Measurements from ENCODE around the gene BRDT.

DNA sequence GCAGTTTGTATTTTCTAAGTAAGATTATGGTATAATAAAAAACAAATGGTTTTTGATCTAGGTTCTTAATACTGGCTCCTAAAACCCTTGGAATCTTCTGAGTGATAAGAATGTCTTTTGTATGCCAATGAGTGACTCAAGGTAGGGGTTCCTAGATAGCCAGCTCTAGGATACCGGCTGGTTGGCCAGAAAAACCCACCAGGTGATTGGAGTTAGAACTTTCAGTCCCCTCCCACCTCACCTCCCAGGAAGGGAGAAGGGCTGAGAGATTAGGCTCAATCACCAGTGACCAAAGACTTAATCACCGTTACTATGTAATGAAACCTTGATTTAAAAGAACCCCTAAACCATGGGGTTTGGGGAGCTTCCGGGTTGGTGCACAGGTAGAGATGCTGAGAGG, 8.7 kb upstream of the BRDT start:
- no peak for TF ChIP-seq ASH2L (IDR thresholded peaks at IDR 0.05; ENCODE audit: insufficient read length, low read depth, low read length)
- no peak for TF ChIP-seq ZBTB33 (CRISPR knock-in tag; IDR thresholded peaks at IDR 0.05)
- TF ChIP-seq PHF20 (CRISPR knock-in tag; IDR thresholded peaks at IDR 0.05): no peak
- TF ChIP-seq MXD1 (CRISPR knock-in tag; IDR thresholded peaks at IDR 0.05): no peak
- TF ChIP-seq ZSCAN30 (CRISPR knock-in tag; IDR thresholded peaks at IDR 0.05): no peak
- TF ChIP-seq ZNF609 (CRISPR knock-in tag; IDR thresholded peaks at IDR 0.05; ENCODE audit: borderline replicate concordance): no peak
- TF ChIP-seq RNF2 (conservative IDR thresholded peaks at IDR 0.05; ENCODE audit: low read depth): no peak
- no peak for TF ChIP-seq POLR2A (IDR thresholded peaks at IDR 0.05; ENCODE audit: insufficient read depth in 1 of 2, low read depth in 2 of 2, low read length in 2 of 2)
- no peak for TF ChIP-seq ARNT (IDR thresholded peaks at IDR 0.05)
- TF ChIP-seq HOXA9 (CRISPR knock-in tag; IDR thresholded peaks at IDR 0.05; ENCODE audit: borderline replicate concordance): no peak
- TF ChIP-seq SAP130 (CRISPR knock-in tag; IDR thresholded peaks at IDR 0.05; ENCODE audit: low read depth): no peak
- no peak for TF ChIP-seq ZSCAN12 (CRISPR knock-in tag; IDR thresholded peaks at IDR 0.05)
- TF ChIP-seq, protein P1, sequence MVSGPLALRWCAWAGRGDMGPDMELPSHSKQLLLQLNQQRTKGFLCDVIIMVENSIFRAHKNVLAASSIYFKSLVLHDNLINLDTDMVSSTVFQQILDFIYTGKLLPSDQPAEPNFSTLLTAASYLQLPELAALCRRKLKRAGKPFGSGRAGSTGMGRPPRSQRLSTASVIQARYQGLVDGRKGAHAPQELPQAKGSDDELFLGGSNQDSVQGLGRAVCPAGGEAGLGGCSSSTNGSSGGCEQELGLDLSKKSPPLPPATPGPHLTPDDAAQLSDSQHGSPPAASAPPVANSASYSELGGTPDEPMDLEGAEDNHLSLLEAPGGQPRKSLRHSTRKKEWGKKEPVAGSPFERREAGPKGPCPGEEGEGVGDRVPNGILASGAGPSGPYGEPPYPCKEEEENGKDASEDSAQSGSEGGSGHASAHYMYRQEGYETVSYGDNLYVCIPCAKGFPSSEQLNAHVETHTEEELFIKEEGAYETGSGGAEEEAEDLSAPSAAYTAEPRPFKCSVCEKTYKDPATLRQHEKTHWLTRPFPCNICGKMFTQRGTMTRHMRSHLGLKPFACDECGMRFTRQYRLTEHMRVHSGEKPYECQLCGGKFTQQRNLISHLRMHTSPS (CRISPR knock-in tag; IDR thresholded peaks at IDR 0.05; ENCODE audit: low read depth): no peak

Measured in HepG2 (cell line).